B cell (primary cell): ENCODE results near the gene STK4. TPM values are rescaled to one million over a fixed set of nuclear protein-coding genes. Genes with fewer than 3 reads are reported as not detected.

Experiments used
- ATAC-seq: fragments of 200-7000 bp; cut with Tn5 transposase; one replicate; pipeline ENCODE4 v1.10.0; 2021; ENCODE audit warnings: low read depth, mild to moderate bottlenecking, moderate number of reproducible peaks, moderate library complexity
- CTCF ChIA-PET: fragments of 350-600 bp; sonication (Branson Sonifier 250); formaldehyde crosslinking; loops from one replicate; lab custom pipeline; 2021; ENCODE audit warnings: antibody characterized with exemption, inconsistent platforms; lab: Charles Lee
- POLR2A ChIA-PET: fragments of 350-600 bp; sonication (Branson Sonifier 250); formaldehyde crosslinking; loops from one replicate; lab custom pipeline; 2021; ENCODE audit warnings: antibody characterized with exemption; lab: Charles Lee
- DNase-seq: peaks from one replicate; pipeline ENCODE4 v3.0.0; 2013
- H2AFZ ChIP-seq: 2 replicates; pipeline ENCODE4 v1.6.1; 2012; ENCODE audit warnings: mild to moderate bottlenecking, low read depth, low read length; ENCODE audit not compliant: insufficient read depth, poor library complexity, severe bottlenecking
- H3K27ac ChIP-seq, 2 donors: 1 replicate in 1 of 2; 2 replicates in 1 of 2; pipeline ENCODE4 v1.5.1; 2012 to 2013; ENCODE audit warnings: low read length in 2 of 2, mild to moderate bottlenecking in 2 of 2, moderate library complexity in 1 of 2
- H3K27me3 ChIP-seq, 4 experiments: fragments of 200-600 bp in 1 of 4; sonication (generic) in 1 of 4; replicated peaks in 1 of 4; 1 replicate in 2 of 4; 2 replicates in 2 of 4; pipeline versions ENCODE4 v1.6.1 to v1.7.0; 2013 to 2016; ENCODE audit warnings: low read length in 3 of 4, mild to moderate bottlenecking in 2 of 4, mixed read lengths in 1 of 4, moderate library complexity in 1 of 4; ENCODE audit not compliant: insufficient read depth in 4 of 4, control insufficient read depth in 3 of 4; ENCODE audit errors: control extremely low read depth in 1 of 4
- H3K36me3 ChIP-seq, 2 experiments: replicated peaks in 1 of 2; 1 replicate in 1 of 2; 2 replicates in 1 of 2; pipeline versions ENCODE4 v1.6.1 to v1.7.1; 2013; ENCODE audit warnings: low read length in 1 of 2; ENCODE audit not compliant: insufficient read depth in 2 of 2, control insufficient read depth in 1 of 2; ENCODE audit errors: control extremely low read depth in 1 of 2, extremely low read depth in 1 of 2
- H3K4me1 ChIP-seq, 2 donors: fragments of 200-600 bp in 1 of 2; sonication (generic) in 1 of 2; 1 replicate in 1 of 2; 2 replicates in 1 of 2; pipeline versions ENCODE4 v1.5.1 to v1.6.1; 2013 to 2017; ENCODE audit warnings: low read length in 2 of 2; ENCODE audit not compliant: control insufficient read depth in 2 of 2, insufficient read depth in 2 of 2
- H3K4me2 ChIP-seq: replicated peaks from 2 replicates; pipeline ENCODE3; 2012; ENCODE audit warnings: mild to moderate bottlenecking, low read depth, low read length; ENCODE audit not compliant: poor library complexity, severe bottlenecking
- H3K4me3 ChIP-seq, 5 experiments: fragments of 200-600 bp in 1 of 5; sonication (generic) in 1 of 5; 1 replicate in 3 of 5; 2 replicates in 2 of 5; pipeline versions ENCODE4 v1.5.1 to v1.7.0; 2011 to 2016; ENCODE audit warnings: low read length in 4 of 5, mild to moderate bottlenecking in 4 of 5, low read depth in 2 of 5, control low read depth in 1 of 5, moderate library complexity in 1 of 5; ENCODE audit not compliant: insufficient read depth in 1 of 5; ENCODE audit errors: control extremely low read depth in 1 of 5, extremely low read depth in 1 of 5
- H3K79me2 ChIP-seq: fragments of 200-600 bp; sonication (generic); one replicate; pipeline ENCODE4 v1.6.0; 2016; ENCODE audit warnings: low read length; ENCODE audit not compliant: control insufficient read depth, insufficient read depth
- H3K9ac ChIP-seq: fragments of 200-600 bp; sonication (generic); 2 replicates; pipeline ENCODE4 v1.6.1; 2017; ENCODE audit warnings: mild to moderate bottlenecking, low read length, moderate library complexity
- H3K9me3 ChIP-seq, 3 donors: one replicate each; pipeline versions ENCODE4 v1.6.1 to v1.7.1; 2013; ENCODE audit warnings: low read length in 2 of 3; ENCODE audit not compliant: control insufficient read depth in 2 of 3, insufficient read depth in 1 of 3; ENCODE audit errors: control extremely low read depth in 1 of 3
- H4K20me1 ChIP-seq: 2 replicates; pipeline ENCODE4 v1.6.0; 2012; ENCODE audit warnings: mild to moderate bottlenecking, low read length; ENCODE audit not compliant: insufficient read depth, control insufficient read depth, poor library complexity, severe bottlenecking
- H3K27ac Mint-ChIP-seq: one replicate; pipeline ENCODE4 v1.8.0; 2021; ENCODE audit warnings: mixed read lengths
- H3K27me3 Mint-ChIP-seq: one replicate; pipeline ENCODE4 v1.8.0; 2021; ENCODE audit warnings: mixed read lengths
- H3K4me1 Mint-ChIP-seq: one replicate; pipeline ENCODE4 v1.8.0; 2021; ENCODE audit warnings: mixed read lengths
- H3K4me3 Mint-ChIP-seq: one replicate; pipeline ENCODE4 v1.8.0; 2021; ENCODE audit warnings: mixed read lengths
- H3K9me3 Mint-ChIP-seq: one replicate; pipeline ENCODE4 v1.8.0; 2022; ENCODE audit warnings: mixed read lengths; ENCODE audit not compliant: insufficient read depth
- CTCF ChIP-seq: fragments of 200-600 bp; IDR thresholded peaks from one replicate; pipeline ENCODE4 v1.8.0; 2022; ENCODE audit warnings: antibody characterized with exemption, mild to moderate bottlenecking
- EZH2 ChIP-seq: IDR thresholded peaks from 2 replicates; pipeline ENCODE4 v1.6.1; 2012; ENCODE audit warnings: borderline replicate concordance, low read depth, mild to moderate bottlenecking, moderate library complexity, low read length; ENCODE audit not compliant: insufficient read depth, poor library complexity, severe bottlenecking
- WGBS: methylation state at CpG from one replicate; pipeline ENCODE4 v1.1.5; 2013; ENCODE audit warnings: missing lambda C conversion rate; ENCODE audit not compliant: insufficient coverage; 5-methylcytosine and 5-hydroxymethylcytosine counted together
- intact Hi-C: fragments of 100-400 bp; cut with micrococcal nuclease; formaldehyde crosslinking; loops from one replicate; pipeline ENCODE4 v1.10.0; 2022
- polyA plus RNA-seq: library from polyadenylated mRNA; depleted of rRNA; stranded (reverse); fragments of >200 nt; gene quantifications from 2 replicates; pipeline ENCODE4 v1.2.3, GENCODE V29; 2012
- total RNA-seq, 2 donors: library from RNA; stranded (reverse); fragments of 120-200 nt in 1 of 2; gene quantifications; 1 replicate in 1 of 2; 2 replicates in 1 of 2; pipeline versions ENCODE4 v1.2.3 to v1.2.4, GENCODE V29; 2013 to 2022

The STK4 gene
- total and polyA plus RNA-seq, 2 donors (not counting 1 experiment from before 2014, with no cell fraction given): 38.9 to 324 TPM

GRCh38 chr20:44928595-44928994 lies 37.7 kb upstream of the STK4 start:
- CTCF ChIA-PET: no interaction called here
- no peaks in the 10 kb centered on the region for H4K20me1 ChIP-seq
- H3K9ac ChIP-seq: no peak overlapping the region
- no peak overlapping the region for H3K4me3 ChIP-seq
- Mint-ChIP-seq H3K9me3 (no peaks in the 10 kb centered on the region), H3K27ac (no peak overlapping the region), H3K4me1 (no peaks in the 10 kb centered on the region), H3K4me3 (no peak overlapping the region), H3K27me3 (no peaks in the 10 kb centered on the region)
- no peak overlapping the region for H2AFZ ChIP-seq
- ATAC-seq: no peak
- H3K79me2 ChIP-seq: no peaks in the 10 kb centered on the region
- 75% methylated on average over 2 of the region's 3 CpGs for whole genome bisulfite sequencing
- H3K27me3 ChIP-seq: no peaks in the 10 kb centered on the region
- DNase-seq: no peak
- no peaks in the 10 kb centered on the region for H3K9me3 ChIP-seq
- TF ChIP-seq EZH2 (no peak), CTCF (no peak)
- POLR2A ChIA-PET: interaction anchor here (0.6 kb wide), 1 partner anchor 715 kb away, joined by 6 read pairs; no protein-coding TSS in a partner anchor
- H3K4me1 ChIP-seq: no peaks in the 10 kb centered on the region
- H3K27ac ChIP-seq: no peak overlapping the region
- H3K4me2 ChIP-seq: no peak overlapping the region
- intact Hi-C loops: no loop called here
- H3K36me3 ChIP-seq: peaks cover 1 to 24% of the 10 kb centered on the region in 2 experiments

- H2AFZ ChIP-seq: no peak overlapping the region
- TF ChIP-seq EZH2 (no peak), CTCF (no peak)
- H3K27me3 Mint-ChIP-seq: no peaks in the 10 kb centered on the region
- no peaks in the 10 kb centered on the region for H4K20me1 ChIP-seq
- no peaks in the 10 kb centered on the region for H3K4me1 ChIP-seq
- no peaks in the 10 kb centered on the region for H3K9me3 ChIP-seq
- intact Hi-C loops: no loop called here
- H3K9ac ChIP-seq: no peak overlapping the region
- no peaks in the 10 kb centered on the region for H3K4me1 Mint-ChIP-seq
- no peak overlapping the region for H3K27ac ChIP-seq
- no peaks in the 10 kb centered on the region for H3K9me3 Mint-ChIP-seq
- peaks cover 0 to 30% of the 10 kb centered on the region in 2 experiments for H3K36me3 ChIP-seq
- ATAC-seq: no peak
- 100% methylated on average over 11 of the region's 18 CpGs for WGBS
- ChIA-PET POLR2A (no interaction called here), CTCF (no interaction called here)
- H3K4me3 Mint-ChIP-seq: no peak overlapping the region
- no peaks in the 10 kb centered on the region for H3K79me2 ChIP-seq
- H3K4me2 ChIP-seq: no peak overlapping the region
- H3K27ac Mint-ChIP-seq: no peak overlapping the region
- no peak overlapping the region for H3K4me3 ChIP-seq
- no peak for DNase-seq
- H3K27me3 ChIP-seq: no peaks in the 10 kb centered on the region
These were observed 35.7 kb upstream of the STK4 start for GRCh38 chr20:44930517-44931168.
